Stimulated activated naive CD4-positive, alpha-beta T cell (primary cell): ENCODE results near the gene GLP2R.
"Not testable (repeated sequence)": the region's sequence is repeated elsewhere in the genome, so short reads cannot be mapped to it uniquely, and the experiment has no call there.

Source experiments
- DNase-seq, 6 experiments: peaks; one replicate each; lab custom pipeline; 2025; lab: John Stamatoyannopoulos, UW

GLP2R gene, protein sequence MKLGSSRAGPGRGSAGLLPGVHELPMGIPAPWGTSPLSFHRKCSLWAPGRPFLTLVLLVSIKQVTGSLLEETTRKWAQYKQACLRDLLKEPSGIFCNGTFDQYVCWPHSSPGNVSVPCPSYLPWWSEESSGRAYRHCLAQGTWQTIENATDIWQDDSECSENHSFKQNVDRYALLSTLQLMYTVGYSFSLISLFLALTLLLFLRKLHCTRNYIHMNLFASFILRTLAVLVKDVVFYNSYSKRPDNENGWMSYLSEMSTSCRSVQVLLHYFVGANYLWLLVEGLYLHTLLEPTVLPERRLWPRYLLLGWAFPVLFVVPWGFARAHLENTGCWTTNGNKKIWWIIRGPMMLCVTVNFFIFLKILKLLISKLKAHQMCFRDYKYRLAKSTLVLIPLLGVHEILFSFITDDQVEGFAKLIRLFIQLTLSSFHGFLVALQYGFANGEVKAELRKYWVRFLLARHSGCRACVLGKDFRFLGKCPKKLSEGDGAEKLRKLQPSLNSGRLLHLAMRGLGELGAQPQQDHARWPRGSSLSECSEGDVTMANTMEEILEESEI

GRCh38 chr17:9825641-9826150 lies at the start of gene GLP2R:
Gene GLP2R, plus strand, starts transcription at chr17:9825924. Its CDS starts 140 bp downstream, at chr17:9826064.
- DNase-seq: no peak

GRCh38 chr17:9776911-9777310 lies 48.8 kb upstream of the GLP2R start:
- no peak for DNase-seq

- no peak for DNase-seq
These were observed 45.2 kb upstream of the GLP2R start for GRCh38 chr17:9780552-9780951.

GRCh38 chr17:9783050-9783449 lies 42.7 kb upstream of the GLP2R start:
- no peak for DNase-seq

DNA sequence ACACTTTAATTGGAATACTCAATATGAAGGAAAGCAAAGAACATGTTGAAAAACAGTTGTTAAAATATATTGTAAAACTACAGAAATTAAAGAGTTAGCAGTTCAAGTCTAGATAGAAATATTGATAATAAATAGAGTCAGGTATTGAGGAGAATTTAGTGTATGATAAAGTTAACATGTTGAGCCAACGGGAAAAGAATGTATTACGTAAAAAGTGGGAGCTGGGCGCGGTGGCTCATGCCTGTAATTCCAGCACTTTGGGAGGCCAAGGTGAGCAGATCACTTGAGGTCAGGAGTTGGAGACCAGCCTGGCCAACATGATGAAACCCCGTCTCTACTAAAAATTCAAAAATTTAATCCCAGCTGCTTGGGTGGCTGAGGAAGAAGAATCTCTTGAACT lies 42.3 kb upstream of the GLP2R start:
- DNase-seq: not testable (repeated sequence)

- no peak for DNase-seq
These were observed 41.2 kb upstream of the GLP2R start for GRCh38 chr17:9784544-9784943.

- no peak for DNase-seq
These were observed 37.1 kb upstream of the GLP2R start for GRCh38 chr17:9788601-9789000.

- no peak for DNase-seq
These were observed 35.4 kb upstream of the GLP2R start for GRCh38 chr17:9790316-9790715.

DNA sequence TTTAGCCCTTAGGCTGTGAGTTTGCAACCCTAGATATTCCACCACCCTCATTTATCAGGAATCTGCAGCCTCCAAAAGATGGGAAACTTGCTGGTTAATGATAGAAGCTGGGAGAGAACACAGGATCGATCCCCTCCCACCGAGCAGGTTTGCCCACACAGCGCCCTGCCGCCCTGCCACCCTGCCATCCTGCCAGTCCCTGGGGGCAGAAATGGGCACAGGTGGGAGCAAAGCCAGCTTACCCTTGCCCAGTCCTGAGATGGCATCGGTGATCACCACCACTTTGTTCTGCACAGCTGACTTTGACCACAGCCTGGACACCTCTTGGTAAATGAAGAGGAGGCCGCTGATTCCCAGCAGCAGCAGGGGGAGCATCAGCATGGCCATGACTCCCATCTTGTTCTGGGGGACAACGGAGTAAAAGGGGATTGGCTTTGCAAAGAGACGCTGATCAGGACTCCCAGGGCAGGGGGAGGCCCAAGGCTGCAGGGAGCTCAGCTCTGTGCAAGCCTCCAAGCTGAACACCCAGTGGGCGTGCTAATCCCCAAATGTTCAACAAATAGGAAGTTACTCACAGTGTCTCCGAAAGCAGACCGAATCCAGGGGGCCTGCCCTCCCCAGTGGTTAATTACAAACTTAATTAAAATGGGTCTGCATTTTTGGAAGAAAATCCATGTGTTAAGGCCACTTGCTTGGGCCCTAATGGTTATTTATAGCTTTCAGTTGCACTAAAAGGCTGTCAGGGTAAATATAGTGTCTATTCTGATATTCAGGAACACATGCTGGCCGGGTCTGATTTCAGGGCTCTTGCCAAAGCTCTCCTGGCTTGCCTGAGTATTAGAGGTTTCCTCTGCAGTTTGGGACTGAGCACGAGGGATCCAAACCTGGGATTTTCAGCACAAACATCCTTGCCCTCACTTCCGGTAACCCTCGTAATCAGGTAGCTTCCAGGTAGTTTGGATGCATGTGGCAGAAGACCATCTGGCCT lies 34.5 kb upstream of the GLP2R start, which contains the start of gene DHRS7C:
TSS of gene DHRS7C (minus strand) at position 704 of the 988 bp plus-strand sequence. CDS start at position 396, 308 bp downstream.
- DNase-seq: no peak

GRCh38 chr17:9792181-9792840 lies 33.4 kb upstream of the GLP2R start:
- no peak for DNase-seq

DNA sequence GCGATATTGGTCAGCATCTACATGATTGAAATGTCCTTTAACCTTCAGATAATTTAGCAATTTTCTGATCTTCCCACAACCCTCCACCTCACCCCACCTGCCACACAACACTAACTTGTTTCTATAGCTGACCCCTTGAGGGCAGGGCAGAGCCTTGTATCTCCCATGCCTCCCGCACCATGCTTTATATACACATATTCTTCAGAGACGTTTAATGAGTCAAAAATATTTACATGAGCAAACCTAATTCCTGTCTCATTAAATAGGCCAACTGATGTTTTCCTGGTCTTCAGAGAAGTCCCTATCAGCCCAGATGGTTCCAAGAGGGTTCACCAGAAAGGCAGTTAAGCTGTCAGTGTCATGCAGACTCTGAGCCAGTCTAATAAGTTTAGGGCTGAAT lies 27.7 kb upstream of the GLP2R start:
- DNase-seq: no peak

DNA sequence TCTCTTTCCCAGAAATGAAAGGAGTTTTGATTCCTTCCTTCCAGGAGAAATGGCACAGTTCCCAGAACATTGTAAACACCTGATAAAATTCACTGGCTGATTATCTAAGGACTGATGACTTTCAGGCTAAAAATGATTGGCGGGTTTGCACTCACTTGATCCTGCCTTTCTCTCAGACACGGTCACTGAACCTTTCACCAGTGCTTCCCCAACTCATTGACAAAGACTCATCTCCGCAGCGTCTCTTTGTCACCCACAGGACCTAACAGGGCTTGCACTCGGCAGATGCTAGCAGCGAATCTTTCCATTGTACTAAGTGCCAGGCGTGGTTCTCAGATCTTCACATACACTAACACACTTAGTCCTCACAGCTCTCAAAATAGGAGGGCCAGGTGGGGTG lies 27.0 kb upstream of the GLP2R start:
- no peak for DNase-seq

- DNase-seq: no peak
These were observed 24.2 kb upstream of the GLP2R start for GRCh38 chr17:9801505-9801904.

DNA sequence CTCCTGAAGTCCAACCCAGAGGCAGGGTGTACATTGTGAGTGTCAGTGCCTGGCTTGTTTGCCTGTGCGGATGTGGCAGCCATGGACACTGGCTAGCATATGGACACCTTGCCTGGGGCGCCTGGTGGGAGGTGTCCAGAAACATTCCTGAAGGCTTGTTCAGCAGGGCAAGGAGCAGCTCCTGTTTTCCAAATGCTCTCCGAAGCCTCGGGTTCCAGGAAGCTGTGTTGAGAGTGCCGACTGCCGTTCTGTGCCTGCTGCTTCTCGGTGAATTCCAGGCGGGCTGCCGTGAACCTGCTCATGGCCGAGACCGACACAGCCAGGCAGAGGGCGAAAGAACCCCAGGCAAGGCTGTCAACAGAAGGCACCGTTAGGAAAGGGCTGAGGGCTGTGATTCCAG lies 23.4 kb upstream of the GLP2R start:
- DNase-seq: no peak

GRCh38 chr17:9802697-9803096 lies 23.0 kb upstream of the GLP2R start:
- DNase-seq: no peak

- DNase-seq: no peak
These were observed 20.0 kb upstream of the GLP2R start for GRCh38 chr17:9805769-9806168.

DNA sequence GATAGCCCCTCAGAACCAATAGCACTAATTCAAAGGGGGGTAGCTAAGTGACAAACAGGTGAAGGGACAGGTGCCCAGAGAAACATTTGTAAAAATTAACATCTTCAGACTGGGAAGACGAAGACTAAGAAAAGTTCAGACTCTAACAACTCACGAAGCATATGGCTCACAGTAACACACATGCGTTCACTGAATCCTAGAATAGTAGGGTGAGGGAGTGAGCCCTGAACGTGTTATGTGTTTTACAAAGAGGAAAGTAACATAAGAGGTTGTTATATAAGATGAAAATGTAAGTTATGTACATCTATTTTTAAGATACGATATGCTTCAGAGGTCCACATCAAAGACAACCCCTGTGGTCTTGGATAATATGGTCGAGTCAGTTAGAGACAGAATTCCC lies 19.0 kb upstream of the GLP2R start:
- DNase-seq: no peak

DNA sequence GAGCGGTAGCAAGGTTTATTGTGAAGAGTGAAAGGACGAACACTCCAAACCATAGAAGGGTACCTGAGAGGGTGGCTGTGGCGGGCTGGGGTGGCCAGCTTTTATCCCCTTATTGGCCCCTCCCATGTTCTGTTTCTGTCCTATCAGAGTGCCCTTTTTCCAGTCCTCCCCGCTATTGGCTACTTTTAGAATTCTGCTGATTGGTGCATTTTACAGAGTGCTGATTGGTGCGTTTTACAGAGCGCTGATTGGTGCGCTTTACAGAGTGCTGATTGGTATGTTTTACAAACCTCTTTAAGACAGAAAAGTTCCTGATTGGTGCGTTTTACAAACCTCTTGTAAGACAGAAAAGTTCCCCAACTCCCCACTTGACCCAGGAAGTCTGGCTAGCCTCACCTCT lies 16.3 kb upstream of the GLP2R start:
- DNase-seq: no peak

GRCh38 chr17:9810100-9810949 lies 15.4 kb upstream of the GLP2R start:
- no peak for DNase-seq

DNA sequence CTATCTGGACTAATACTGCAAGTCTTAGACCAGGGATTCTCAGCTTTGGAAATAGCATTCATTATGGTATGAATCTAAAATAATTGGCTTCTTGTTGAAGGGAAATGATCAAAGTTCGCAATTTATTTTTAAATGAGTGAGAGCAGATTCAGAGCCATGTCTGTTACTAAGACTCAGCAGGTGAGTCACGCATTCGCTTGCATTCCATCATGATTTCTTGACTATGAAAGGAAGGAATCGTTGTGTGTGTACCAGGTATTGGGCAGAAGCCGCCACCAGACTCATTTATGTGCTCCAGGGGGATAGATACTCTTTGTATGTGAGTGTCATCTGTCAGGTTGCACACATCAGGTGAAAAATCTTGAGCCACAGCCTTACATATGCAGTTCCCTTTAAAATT lies 14.6 kb upstream of the GLP2R start:
- no peak for DNase-seq

- DNase-seq: no peak
These were observed 14.2 kb upstream of the GLP2R start for GRCh38 chr17:9811537-9811936.
